ENCODE results near the gene SLC10A6. TPM values are rescaled to one million over a fixed set of nuclear protein-coding genes. Genes with fewer than 3 reads are reported as not detected.

SLC10A6 gene
- total and polyA plus RNA-seq, 2 of the 13 experiments (the other 11 are each of a cell fraction or from before 2014, with no cell fraction given), result not detected

GRCh38 chr4:86892636-86892960 is 43.4 kb upstream of the SLC10A6 start:
- H3K79me2 ChIP-seq (ENCODE audit: insufficient read depth, low read length), result no peaks in the 10 kb centered on the region
- peak overlapping the region; percentile 64; the same call in 1 of the 2 replicates for H3K9ac ChIP-seq (ENCODE audit: insufficient read depth, low read depth, low read length)
- WGBS (ENCODE audit: low lambda C conversion rate), result 19% methylated on average over 10 of the region's 13 CpGs
- no TSS peak for BruUV-seq (replicated peaks)
- H4K20me1 ChIP-seq (ENCODE audit: insufficient read depth, low read length), result no peaks in the 10 kb centered on the region
- no peak overlapping the region for H3K27ac ChIP-seq (ENCODE audit: extremely low read length, insufficient read depth, low read length)
- in situ Hi-C loops (cut with HindIII; ENCODE audit: extremely low pct_ligation_motif_present, low pct_unique_long_range_greater_than_20kb), result loop anchor here (5.0 to 10.0 kb wide), 2 partner anchors 100 to 342 kb away; no protein-coding TSS in a partner anchor
- H3K4me2 ChIP-seq (ENCODE audit: low read depth, low read length), result peak overlapping the region; percentile 83
- intact Hi-C loops (cut with micrococcal nuclease; ENCODE audit: unreplicated experiment), result no loop called here
- FAIRE-seq (no peak), DNase-seq (ENCODE audit: low spot score) (no peak), ATAC-seq (no peak)
- POLR2A ChIA-PET, result no interaction called here
- H3K4me1 ChIP-seq (ENCODE audit: insufficient read depth, low read length), result peaks cover 12% of the 10 kb centered on the region; the same call in 1 of the 2 replicates
- no peaks in the 10 kb centered on the region for H3K36me3 ChIP-seq (replicated peaks in 1 of 2; ENCODE audit: control insufficient read depth in 1 of 2, insufficient read depth in 2 of 2, low read length in 2 of 2)
- H3K9me3 ChIP-seq (ENCODE audit: low read length), result no peaks in the 10 kb centered on the region
- TF ChIP-seq ZNF558 (CRISPR knock-in tag; IDR thresholded peaks at IDR 0.05; ENCODE audit: borderline replicate concordance), result no peak
- TF ChIP-seq ZNF790 (CRISPR knock-in tag; IDR thresholded peaks at IDR 0.05; ENCODE audit: borderline replicate concordance), result no peak
- TF ChIP-seq ZNF552 (CRISPR knock-in tag; IDR thresholded peaks at IDR 0.05; ENCODE audit: borderline replicate concordance), result no peak
- no peak for TF ChIP-seq SNAI1 (CRISPR knock-in tag; IDR thresholded peaks at IDR 0.05; ENCODE audit: borderline replicate concordance)
- TF ChIP-seq ZNF251 (CRISPR knock-in tag; IDR thresholded peaks at IDR 0.05), result no peak
- TF ChIP-seq YEATS4 (CRISPR knock-in tag; IDR thresholded peaks at IDR 0.05; ENCODE audit: borderline replicate concordance), result no peak
- no peak for TF ChIP-seq POLR2G (IDR thresholded peaks at IDR 0.05; ENCODE audit: low read depth, low read length)
- TF ChIP-seq ZEB1 (IDR thresholded peaks at IDR 0.05; ENCODE audit: insufficient replicate concordance, low read depth), result no peak
- no peak for TF ChIP-seq POGK (CRISPR knock-in tag; conservative IDR thresholded peaks at IDR 0.05)
- TF ChIP-seq ZNF180 (CRISPR knock-in tag; IDR thresholded peaks at IDR 0.05; ENCODE audit: borderline replicate concordance, low read depth), result no peak
- peak overlapping the region; percentile 61 to 78 (median 64) for H3K4me3 ChIP-seq (replicated peaks in 1 of 3; ENCODE audit: insufficient read depth in 1 of 3, low read depth in 2 of 3, low read length in 3 of 3)
- no peaks in the 10 kb centered on the region for H3K27me3 ChIP-seq (ENCODE audit: control insufficient read depth in 1 of 2, insufficient read depth in 2 of 2, low read length in 2 of 2)
- H2AFZ ChIP-seq (ENCODE audit: low read length), result peak overlapping the region; percentile 45
- CTCF ChIA-PET (ENCODE audit: low intra/inter-chr PET ratio, low total read pairs), result no interaction called here
